B cell (primary cell): ENCODE results near the gene MMRN2.

Experiments used
- CTCF ChIP-seq: fragments of 200-600 bp; IDR thresholded peaks from one replicate; pipeline ENCODE4 v1.8.0; 2022; ENCODE audit warnings: antibody characterized with exemption, mild to moderate bottlenecking
- EZH2 ChIP-seq: IDR thresholded peaks from 2 replicates; pipeline ENCODE4 v1.6.1; 2012; ENCODE audit warnings: borderline replicate concordance, low read depth, mild to moderate bottlenecking, moderate library complexity, low read length; ENCODE audit not compliant: insufficient read depth, poor library complexity, severe bottlenecking

- TF ChIP-seq CTCF (no peak), EZH2 (no peak)
These were observed 15.4 kb upstream of the MMRN2 start for GRCh38 chr10:86972613-86973380.
